Measurements from ENCODE around the gene PLVAP. TPM values are rescaled to one million over a fixed set of nuclear protein-coding genes. Genes with fewer than 3 reads are reported as not detected.

PLVAP gene
- total RNA-seq, 4 donors from 2014 or later, result 37.4 to 155 (median 117) TPM

DNA sequence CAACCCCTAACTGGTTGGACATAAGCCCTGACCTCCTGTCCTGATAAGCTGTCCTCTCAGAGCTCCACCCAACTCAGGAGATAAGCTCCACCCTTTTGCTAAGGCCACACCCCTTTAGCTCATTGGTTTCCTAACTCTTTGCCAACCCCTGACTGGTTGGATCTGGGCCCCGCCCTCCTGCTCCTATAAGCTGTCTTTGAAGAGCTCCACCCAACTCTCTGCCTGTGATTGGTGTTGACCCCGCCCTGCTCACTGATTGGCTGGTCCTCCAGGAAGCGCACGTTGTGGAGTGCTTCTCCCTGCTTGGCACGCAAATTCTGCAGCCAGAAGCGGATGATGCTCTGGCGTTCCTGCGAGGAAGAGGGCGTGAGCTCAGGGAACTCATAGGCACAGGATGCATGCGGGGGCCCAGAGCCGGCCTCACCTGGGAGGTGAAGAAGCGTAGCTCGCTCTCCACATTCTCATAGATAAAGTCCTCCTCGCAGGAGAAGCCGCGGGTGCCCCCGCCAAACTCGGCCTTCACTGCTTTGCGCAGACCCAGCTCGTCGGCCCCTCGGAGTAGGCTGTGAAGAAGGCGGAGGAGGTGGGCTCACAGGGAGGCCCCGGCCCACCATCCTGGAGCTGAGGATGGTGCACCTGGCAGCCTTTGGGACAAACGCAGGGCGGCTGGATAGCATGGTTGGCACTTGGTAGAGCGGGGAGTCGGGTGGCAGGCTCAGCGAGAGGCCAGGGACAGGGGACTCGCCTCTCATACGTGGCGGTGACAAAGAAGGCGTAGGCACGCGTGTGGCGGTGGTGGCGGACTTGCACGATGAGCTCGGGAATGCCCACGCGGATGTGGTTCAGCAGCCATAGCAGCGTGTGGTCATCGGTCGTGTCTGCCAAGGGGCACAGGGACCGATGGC is 44.2 kb downstream of the PLVAP start:
- H3K36me3 ChIP-seq, result peaks cover 0 to 21% (median 10%) of the 10 kb centered on the region in 4 donors
- no peaks in the 10 kb centered on the region for H3K9me3 ChIP-seq
- peaks cover 27 to 60% (median 52%) of the 10 kb centered on the region in 4 donors for H3K4me1 ChIP-seq
- DNase-seq (ENCODE audit: extremely low spot score), result no peak
- intact Hi-C loops (cut with DNase I), result no loop called here
- no peak for TF ChIP-seq POLR2AphosphoS5 (IDR thresholded peaks at IDR 0.05)
- TF ChIP-seq EP300 (IDR thresholded peaks at IDR 0.05), result no peak
- TF ChIP-seq, protein P1, sequence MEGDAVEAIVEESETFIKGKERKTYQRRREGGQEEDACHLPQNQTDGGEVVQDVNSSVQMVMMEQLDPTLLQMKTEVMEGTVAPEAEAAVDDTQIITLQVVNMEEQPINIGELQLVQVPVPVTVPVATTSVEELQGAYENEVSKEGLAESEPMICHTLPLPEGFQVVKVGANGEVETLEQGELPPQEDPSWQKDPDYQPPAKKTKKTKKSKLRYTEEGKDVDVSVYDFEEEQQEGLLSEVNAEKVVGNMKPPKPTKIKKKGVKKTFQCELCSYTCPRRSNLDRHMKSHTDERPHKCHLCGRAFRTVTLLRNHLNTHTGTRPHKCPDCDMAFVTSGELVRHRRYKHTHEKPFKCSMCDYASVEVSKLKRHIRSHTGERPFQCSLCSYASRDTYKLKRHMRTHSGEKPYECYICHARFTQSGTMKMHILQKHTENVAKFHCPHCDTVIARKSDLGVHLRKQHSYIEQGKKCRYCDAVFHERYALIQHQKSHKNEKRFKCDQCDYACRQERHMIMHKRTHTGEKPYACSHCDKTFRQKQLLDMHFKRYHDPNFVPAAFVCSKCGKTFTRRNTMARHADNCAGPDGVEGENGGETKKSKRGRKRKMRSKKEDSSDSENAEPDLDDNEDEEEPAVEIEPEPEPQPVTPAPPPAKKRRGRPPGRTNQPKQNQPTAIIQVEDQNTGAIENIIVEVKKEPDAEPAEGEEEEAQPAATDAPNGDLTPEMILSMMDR (IDR thresholded peaks at IDR 0.05), result no peak
- no peak for TF ChIP-seq POLR2A (IDR thresholded peaks at IDR 0.05; ENCODE audit: low read depth)
- H3K27ac ChIP-seq (replicated peaks in 1 of 4), result no peak overlapping the region
- no peak overlapping the region for H3K4me3 ChIP-seq
- 95% methylated on average over 45 of the region's 45 CpGs for WGBS
- H3K27me3 ChIP-seq, result peaks cover 0 to 43% (median 2%) of the 10 kb centered on the region in 4 donors

DNA sequence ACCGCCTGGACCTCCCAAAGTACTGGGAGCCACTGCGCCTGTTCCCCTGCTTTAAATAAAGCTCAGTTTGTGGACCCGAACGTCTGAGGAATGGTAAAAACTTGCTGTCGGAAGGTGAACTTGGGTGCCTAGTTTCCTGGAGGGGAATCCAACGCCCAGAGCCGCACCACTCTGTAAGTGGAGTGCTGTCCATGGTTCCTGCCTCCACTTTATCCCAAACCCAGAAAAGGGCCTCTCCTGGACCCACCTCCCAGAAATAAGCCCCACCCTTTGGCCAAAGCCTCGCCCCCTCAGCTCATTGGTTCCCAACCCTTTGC is 44.8 kb downstream of the PLVAP start:
- Histone ChIP-seq H3K4me1 (peaks cover 22 to 61% (median 54%) of the 10 kb centered on the region in 4 donors), H3K27me3 (peaks cover 0 to 43% (median 2%) of the 10 kb centered on the region in 4 donors), H3K27ac (replicated peaks in 1 of 4) (no peak overlapping the region), H3K4me3 (no peak overlapping the region), H3K36me3 (peaks cover 0 to 23% (median 10%) of the 10 kb centered on the region in 4 donors), H3K9me3 (no peaks in the 10 kb centered on the region)
- no peak for DNase-seq (ENCODE audit: extremely low spot score)
- intact Hi-C loops (cut with DNase I), result no loop called here
- TF ChIP-seq POLR2A (IDR thresholded peaks at IDR 0.05; ENCODE audit: low read depth), result no peak
- TF ChIP-seq, protein P1 (IDR thresholded peaks at IDR 0.05), result no peak
- 93% methylated on average over 8 of the region's 8 CpGs for WGBS

DNA sequence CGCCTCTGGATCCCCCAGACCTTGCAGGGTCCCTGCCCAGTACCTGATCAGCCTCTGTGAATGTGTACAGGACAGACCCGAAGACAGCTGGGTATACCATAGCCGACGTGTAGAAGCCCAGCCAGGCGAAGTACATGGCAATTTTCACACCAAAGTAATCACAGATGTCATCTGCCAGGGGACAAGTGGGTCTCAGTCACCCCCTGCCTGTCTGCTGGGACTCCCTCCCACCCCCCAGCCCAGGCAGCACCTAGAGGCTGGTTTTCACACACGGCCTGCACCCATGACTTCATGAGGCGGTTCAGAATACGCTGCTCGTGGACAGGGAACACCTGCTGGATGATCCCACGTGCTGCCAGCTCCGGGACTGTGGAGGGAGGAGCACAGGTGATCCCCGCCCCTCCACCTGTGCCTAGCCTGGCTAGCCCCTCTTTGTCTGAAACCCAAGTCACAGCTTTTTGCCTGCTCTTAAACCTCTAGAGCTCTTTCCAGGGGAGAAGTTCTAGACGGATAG is 46.0 kb downstream of the PLVAP start:
- H3K36me3 ChIP-seq, result peaks cover 0 to 26% (median 10%) of the 10 kb centered on the region in 4 donors
- no peak overlapping the region for H3K4me3 ChIP-seq
- peaks cover 23 to 69% (median 63%) of the 10 kb centered on the region in 4 donors for H3K4me1 ChIP-seq
- H3K27ac ChIP-seq (replicated peaks in 1 of 4), result no peak overlapping the region
- no peak for DNase-seq (ENCODE audit: extremely low spot score)
- H3K27me3 ChIP-seq, result peaks cover 0 to 43% (median 2%) of the 10 kb centered on the region in 4 donors
- TF ChIP-seq POLR2A (IDR thresholded peaks at IDR 0.05; ENCODE audit: low read depth) (no peak), POLR2AphosphoS5 (IDR thresholded peaks at IDR 0.05) (no peak)
- TF ChIP-seq, protein P1 (IDR thresholded peaks at IDR 0.05), result no peak
- H3K9me3 ChIP-seq, result no peaks in the 10 kb centered on the region
- intact Hi-C loops (cut with DNase I), result no loop called here
- 91% methylated on average over 13 of the region's 13 CpGs for WGBS

DNA sequence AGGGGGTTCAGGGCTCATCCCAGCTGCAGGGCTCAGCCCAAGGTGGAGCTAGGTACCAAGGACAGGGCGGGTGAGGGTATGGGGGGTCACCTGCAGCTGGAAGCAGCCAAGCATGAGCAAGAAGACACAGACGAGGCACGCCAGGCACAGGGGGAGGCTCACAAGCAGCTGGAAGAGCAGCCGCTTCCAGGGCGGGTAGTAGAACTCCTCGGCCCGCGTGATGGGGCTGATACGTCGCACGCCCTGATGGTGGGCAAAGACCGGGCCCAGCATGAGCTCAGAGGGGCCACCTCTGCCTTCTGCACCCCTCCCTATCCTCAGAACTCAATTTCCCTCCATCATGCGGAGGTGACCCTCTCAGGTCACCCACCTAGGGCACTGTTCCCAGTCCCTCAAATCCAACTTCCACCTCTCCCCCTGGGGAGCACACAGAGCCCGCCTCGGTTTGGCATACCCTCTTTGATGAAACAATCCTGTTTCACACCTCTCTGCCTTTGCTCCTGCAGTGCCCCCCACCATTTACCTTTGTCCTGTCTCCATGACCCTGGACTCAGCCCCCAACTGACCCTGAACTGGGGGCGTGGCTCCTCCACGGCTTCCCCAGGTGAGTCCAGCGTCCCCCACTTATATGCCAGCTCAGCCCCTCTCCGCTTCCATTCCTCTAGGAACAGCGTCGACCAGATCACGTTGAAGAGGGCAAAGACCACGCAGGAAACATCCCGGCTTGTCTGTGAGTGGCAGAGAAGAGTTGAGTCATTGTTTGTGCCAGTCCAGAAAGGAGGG is 46.7 kb downstream of the PLVAP start:
- Histone ChIP-seq H3K36me3 (peaks cover 0 to 26% (median 10%) of the 10 kb centered on the region in 4 donors), H3K27me3 (peaks cover 0 to 43% (median 2%) of the 10 kb centered on the region in 4 donors), H3K4me3 (no peak overlapping the region), H3K27ac (replicated peaks in 1 of 4) (no peak overlapping the region), H3K4me1 (peaks cover 16 to 69% (median 63%) of the 10 kb centered on the region in 4 donors), H3K9me3 (no peaks in the 10 kb centered on the region)
- WGBS, result 91% methylated on average over 19 of the region's 24 CpGs
- intact Hi-C loops (cut with DNase I), result no loop called here
- TF ChIP-seq, protein P1 (IDR thresholded peaks at IDR 0.05), result no peak
- TF ChIP-seq POLR2AphosphoS5 (IDR thresholded peaks at IDR 0.05) (no peak), EP300 (IDR thresholded peaks at IDR 0.05) (no peak), POLR2A (IDR thresholded peaks at IDR 0.05; ENCODE audit: low read depth) (no peak)
- no peak for DNase-seq (ENCODE audit: extremely low spot score)
